Stimulated activated CD8-positive, alpha-beta memory T cell treated with anti-CD3 and anti-CD28 coated beads, Interleukin-4, amount 100 ng/mL, for 4 hours (primary cell): ENCODE results near the gene C1QTNF5.
A peak's percentile ranks its signal among the peaks of the same experiment; 100 is the strongest.

Source experiments
- DNase-seq, 2 donors: peaks; one replicate each; pipeline ENCODE4 v3.0.0-alpha.2; 2020; ENCODE audit warnings: low read depth in 2 of 2, low spot score in 1 of 2

The C1QTNF5 gene

DNA sequence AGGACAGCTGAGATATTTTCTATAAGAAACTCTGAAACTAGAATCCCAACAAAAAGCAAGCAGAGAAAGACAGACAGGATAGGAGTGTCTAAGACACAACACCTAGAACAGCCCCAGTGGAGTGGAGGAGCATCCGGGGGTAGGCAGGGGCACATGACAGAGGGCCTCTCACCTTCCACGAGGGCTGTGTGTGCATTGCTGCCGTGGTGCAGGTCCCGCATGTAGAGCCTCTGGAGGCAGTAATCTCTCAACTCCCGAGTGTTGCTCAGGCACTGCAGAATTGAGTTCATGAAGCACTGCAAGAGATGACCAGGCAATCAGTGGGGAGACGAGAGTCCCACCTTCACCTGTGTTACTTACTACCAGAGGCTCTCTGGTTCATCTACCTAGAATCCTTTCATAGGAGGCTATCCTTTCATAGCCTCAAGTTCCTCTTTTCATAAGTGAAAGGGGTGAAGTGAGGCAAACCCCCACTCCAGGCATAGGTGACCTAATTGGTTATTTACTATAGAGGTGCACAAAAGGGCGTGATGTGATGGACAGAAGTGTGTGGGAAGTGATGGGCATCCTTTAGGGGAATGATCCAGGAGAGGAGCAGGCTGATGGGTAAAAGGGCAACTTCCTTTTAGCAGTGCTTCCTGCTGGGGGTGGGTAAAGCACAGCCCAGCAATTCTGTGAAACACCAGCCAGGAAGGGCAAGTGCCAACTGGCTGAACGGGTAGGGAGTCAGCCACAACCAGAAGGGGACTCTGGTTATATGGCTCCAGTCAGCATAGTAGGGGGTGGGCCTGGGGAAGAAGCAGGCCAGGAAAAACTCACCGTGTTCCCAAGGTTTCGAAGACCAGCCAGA, 18.9 kb upstream of the C1QTNF5 start:
- no peak for DNase-seq

DNA sequence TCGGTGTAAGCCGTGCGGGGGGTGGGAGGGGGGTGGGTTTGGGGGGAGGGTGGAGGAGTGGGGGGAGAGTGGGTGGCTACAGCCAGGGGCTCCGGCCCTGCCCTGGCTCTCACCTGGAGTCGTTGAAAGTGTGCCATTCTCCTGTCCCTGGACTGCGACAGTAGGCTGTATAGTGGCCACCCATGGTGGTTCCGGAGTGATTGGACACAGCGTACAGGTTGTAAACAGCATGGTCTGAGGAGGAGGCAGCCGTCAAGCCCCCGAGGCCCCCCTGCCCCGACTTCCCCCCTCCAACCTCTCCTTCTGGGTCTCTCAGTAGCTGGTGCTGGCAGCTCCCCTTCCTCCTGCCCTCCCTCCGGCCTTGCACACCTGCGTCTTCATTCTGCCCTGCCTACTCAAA, 16.4 kb upstream of the C1QTNF5 start:
- DNase-seq: no peak

DNA sequence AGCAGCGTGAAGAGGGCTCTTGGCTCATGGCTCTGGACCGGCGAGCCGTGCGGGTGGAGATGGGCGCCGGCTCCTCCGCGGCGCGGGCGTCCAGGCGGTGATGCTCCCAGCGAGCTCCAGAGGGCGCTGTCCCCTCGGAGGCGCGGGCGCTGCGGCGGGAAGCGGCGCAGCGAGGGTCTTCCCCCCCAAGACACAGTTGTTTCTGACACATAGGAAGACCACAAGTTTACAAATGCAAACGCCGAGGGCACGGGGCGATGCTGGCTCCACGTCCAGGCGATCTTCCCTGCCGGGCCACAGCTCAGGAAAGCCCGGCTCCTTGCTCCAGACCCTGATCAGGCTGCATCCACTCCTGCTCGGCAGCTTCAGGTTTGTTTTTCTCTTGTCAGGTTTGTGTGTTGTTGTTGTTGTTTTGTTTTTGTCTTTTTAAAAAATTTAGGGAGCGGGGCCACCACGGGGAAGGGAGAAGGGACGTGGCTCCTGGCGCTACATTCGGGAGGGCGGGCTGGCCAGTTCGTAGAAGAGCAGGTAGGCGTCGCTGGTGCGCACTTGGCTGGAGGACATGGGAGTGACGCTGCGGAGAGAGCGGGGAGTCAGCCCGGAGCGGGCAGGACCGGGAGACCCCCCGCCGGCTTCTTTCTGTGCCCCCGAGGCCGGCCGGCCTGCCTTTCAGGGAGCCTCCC, 15.8 kb upstream of the C1QTNF5 start:
- peak; percentile 33 to 44 for DNase-seq

DNA sequence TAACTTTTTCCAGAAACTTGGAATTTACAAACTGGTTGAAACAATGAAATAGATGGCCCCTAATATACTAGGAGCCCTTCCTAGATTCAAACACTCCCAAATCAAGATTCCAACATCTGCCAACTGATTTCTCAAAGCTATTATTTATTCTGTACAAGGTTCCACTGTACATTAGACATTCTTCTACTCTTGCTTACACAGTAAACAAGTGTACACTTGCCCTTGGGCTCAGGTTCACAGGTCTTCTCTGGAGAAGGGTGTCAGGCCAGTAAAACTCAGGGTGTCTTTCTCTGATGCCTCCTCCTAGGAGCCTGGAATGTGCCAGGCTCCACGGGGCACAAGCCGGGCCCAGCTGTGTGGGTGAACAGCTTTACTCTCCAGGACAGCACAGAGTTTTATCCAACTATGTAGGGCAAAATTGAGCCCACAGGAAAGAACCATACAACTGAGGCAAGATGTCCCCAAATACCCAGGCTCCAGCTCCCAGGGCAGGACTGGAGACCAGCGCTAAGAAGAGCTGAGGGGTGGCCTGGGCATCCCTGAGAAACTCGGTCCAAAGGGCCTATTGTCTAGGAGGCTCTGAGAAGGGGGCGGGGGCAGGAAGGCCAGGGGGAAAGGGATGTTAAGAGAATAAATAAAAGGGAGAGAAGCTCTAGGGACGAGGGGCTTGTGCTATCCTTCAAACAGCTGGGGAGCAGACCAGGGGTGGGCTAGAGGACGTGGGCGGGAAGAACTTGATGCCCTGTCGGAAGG, 14.6 kb upstream of the C1QTNF5 start:
- DNase-seq: no peak

DNA sequence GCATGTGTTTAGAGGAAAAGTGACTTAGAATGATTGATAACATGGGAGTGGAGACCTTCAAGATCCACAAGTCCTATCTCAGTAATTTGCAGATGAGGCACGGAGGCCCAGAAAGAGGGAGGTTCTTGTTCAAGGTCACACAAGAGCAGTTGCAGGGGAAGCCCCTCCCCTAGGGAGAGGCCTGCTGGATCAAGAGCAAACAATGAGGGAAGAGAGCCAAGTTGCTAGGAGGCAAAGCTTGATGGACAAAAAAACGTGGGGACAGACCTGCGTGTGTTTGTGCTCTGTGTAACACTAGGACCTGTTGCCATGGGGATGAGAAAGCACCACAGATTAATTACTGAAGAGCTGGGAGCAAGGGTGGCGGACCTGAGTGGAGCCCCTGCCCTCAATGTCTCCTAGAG, 12.2 kb upstream of the C1QTNF5 start:
- DNase-seq: no peak

DNA sequence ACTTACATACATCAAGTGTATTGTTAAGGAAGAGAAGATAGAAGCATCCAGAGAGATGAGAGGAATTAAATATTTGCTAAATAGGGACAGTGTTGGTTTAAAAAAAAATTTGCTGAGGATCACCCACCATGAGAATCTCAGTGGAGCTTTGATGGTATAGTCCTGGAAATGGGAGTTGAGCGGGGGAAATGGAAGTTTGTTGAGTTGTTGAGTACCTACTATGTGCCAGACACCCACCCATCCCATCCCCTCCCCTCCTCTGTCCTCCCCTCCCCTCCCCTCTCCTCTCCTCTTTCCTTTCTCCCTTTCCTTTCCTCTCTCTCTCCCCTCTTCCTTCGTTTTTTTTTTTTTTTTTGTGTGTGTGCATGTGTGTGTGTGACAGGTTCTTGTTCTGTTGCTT, 10.5 kb upstream of the C1QTNF5 start:
- no peak for DNase-seq

DNA sequence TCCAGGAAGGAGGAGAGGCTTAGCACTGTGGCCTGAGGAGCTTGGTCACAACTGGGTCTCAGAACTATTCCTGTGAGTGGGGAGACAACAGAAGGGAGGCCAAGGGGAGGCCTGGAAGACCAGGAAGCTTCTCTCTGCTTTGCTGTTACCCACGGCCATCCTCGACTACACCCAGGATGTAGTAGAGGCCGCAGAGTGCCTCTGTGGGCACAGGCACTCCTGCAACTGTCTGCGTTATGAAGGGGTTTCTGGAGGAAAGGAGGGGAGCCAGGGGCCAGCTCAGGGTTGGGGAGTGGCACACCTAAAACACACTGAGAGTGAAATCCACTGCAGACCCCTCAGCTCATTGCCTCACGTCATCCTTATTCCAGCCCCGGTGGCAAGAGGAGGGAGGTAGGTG, 9.6 kb upstream of the C1QTNF5 start:
- no peak for DNase-seq

DNA sequence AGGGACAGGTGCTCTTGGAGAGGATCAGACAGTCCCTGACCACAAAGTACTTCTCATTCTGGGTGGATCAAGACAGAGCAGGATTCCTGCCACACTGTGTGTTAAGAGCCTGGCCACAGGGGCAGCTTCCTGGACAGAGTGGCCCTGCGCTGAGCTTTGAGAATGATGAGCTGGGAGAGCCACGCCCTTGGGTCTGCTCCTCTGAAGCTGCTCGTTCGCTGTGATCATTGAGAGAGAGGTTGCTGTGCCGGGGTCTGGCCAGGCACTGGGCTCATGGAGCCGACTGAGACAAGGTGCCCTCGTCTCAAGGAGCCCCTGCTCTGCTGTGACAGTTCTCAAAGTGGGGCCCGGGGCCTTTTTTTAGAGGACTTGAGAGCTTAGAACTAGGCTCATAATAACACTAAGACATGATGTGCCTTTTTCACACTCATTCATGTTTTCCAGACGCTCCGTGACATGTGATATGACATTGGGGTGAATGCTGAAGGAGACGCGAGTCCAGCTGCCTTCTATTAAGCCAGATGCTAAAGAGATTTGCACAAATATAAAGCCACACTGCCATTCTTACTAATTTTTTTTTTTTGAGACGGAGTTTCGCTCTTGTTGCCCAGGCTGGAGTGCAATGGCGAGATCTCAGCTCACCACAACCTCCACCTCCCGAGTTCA, 7.4 kb upstream of the C1QTNF5 start:
- DNase-seq: no peak

DNA sequence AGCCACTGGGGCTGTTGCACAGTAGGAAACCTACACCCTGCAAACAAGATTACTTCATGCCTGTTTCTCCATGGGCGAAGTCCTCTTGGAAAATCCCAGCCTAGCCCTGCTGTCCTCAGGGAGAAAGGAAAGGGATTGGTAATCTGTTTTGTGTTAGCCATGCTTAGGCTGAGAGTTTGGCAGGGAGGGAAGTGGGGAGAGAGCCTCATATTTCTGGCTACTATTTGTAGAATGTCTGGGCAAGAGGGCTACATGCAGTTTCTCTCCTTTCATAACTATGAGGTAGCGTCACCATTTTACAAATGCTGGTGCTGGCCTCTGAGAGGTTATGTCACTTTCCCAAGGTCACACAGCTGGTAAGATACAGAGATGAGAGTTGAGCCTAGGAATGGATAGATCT, 6.6 kb upstream of the C1QTNF5 start:
- DNase-seq: no peak

DNA sequence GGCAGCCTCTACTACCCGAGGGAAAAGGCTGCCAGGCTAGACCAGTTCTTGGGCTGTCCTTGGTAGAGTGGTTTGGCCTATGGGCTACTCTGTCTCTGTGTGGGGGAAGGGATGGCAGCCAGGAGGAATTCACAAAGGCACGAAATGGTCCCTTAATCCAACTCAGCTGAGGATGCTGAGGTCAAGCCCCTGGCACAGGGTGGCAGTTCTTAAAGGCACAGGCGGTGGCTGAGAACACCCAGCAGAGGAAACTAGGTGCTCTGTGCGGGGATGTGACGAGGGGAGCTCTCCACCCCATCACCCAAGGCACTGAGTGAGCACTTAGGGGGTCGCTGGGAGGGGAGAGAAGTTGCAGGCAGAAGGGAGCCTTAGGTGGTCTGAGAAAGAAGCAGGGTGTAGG, 5.9 kb upstream of the C1QTNF5 start, which contains the start of gene MFRP:
Gene MFRP (minus strand): TSS at position 101 of the 400 bp plus-strand sequence. CDS start 192 bp downstream, outside the sequence.
- no peak for DNase-seq

DNA sequence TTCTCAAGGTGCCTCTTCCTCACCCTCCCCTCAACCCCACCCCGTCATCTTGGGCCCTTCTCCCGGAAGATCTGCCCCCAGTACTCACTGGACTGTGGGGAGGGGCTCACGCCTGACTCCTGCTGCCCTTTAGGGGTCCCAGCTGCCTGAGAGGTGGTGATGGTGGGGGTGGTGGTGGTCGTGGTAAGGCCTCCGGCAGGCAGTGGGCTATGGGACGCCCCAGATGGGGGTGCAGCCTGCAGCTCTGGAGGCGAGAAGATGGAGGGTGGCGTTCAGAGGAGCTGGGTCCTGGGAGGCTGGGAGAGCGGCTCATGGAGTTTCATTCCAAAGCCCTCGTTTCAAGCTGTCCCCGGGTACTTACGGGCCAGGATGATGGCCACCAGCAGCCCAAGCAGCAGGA, 5.0 kb upstream of the C1QTNF5 start:
- DNase-seq: no peak

DNA sequence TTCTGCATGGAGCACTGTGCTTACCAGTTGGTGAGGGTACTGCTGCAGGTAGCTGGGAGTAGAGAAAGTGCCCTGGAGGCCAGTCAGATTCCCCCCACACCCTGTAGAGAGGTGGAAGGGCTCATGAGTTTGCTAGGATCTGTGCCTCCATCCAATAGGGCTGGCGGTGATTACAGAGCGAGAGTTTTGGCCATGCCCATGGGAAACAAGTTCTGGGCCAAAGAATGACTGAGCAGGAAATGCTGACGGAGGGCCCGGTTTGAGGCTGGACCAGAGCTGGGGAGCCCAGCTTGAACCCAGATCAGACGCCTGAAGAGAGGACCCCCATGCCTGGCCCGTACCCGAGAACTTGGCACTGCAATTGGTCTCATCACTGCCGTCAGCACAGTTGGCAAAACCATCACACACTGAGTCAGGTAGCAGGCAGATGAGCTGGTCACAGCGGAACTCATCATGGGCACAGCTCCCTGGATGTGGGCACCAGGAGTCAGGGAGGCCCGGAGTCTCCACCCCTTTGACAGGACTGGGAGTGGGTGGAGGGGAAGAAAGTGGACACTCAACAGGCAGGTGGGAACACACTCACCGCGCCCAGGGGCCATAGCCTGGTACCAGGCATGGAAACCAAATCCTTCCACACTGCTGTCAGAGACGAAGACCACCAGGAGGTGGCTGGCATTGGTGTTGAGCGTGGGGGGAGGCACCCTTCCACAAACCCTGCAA, 3.8 kb upstream of the C1QTNF5 start:
- DNase-seq: no peak

DNA sequence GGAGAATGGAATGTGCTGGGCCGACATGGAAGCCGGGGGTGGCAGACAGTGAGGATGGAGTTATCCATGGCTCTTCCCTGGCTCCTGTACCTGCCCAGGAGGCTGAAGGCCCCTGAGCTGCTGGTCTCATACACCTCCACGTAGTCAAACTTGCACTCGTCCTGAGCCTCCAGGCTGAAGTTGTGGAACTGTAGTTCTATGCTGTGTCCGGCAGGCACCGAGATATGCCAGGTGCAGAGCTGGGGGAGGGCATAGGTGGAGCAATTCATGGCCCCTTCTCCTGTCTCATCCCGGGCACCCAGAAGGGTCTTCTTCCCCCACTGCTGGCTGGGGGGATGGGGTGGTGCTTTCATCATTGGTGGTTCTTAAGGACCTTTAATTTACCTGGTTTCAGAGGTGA, 3.0 kb upstream of the C1QTNF5 start:
- no peak for DNase-seq

DNA sequence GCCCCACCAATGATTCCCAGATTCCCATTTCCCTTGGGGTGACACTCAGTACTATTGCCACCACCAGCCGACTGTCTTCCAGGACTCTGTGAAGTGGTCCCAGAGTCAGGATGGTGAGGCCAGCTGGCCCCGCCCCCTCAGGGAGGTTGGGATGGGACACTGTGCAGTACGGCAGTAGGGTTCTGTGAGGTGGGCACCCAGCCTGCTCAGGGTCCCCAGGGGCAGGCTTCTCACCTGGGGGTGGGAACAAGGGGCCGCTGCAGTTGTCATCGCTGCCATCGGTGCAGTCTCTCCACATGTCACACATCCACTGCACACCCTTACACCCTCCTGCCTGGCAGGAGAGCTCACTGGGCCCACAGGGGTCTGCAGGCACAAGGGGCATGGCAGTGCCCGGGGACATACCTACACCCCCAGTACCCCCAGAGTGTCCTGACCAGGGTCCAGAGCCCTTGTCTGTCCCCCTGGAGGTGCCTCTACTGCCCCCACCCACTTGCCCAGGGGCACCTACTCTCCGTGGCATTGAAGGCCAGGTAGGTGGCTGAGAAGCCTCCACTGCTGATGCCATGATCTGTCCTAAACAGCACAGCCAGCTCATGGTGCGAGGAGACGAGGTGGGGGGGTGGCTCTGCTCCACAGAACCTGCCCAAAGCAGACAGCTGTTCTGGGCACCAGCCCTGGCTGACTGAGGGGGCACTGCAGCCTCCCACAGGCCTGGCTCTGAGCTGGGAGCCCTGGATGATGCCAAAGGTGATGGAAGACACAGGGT, 1.9 kb upstream of the C1QTNF5 start:
- DNase-seq: no peak

DNA sequence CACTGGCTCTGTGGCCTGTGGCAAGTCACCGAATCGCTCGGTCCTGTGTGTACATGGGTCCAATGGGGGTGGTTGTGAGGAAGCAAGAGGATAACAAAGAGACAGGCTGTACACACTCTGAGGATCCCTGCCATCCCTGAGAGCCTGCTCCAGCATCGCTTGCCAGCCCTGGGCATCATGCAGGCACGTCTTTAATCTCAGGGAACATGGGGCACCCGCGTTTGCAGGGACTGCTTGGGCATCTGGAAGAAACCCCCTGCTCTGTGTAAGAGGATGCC, 1.3 kb upstream of the C1QTNF5 start:
- no peak for DNase-seq

DNA sequence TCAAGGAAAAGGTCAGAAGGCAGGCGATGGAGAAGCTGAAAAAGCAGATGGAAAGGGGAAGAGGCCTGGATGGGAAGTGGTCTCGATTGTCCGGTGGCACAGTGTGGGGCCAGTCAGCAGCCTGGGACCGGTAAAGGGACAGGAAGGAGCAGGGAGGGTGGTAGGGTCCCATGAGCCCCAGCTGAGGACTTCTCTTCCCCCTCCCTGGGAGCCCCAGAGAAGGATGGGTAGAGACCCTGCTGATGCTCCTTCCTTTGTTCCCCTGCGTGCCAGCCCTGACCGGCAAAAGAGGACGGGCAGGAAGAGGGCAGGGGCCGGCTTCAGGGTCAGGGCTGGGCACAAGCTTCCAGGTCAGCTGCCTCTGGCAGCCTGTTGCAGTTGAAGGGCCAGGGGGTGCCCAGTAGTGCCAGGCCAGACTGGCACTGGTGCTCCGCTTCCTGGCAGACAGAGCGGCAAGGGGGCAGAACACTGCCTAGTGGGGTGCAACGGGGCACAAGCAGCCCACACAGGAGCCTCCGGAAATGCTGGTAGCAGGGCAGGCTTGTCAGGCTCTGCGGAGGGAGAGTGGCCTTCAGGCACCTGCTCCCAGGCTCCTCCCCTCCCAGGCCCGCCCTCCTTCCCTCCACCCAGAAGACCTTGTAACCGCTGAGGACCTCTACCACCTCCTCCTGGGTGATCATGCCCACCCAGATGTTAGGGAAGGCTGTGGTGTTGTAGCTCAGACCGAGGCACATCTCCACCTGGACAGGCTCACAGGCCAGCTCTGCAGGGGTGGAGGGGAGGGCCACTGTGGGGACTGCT, 739 bp upstream of the C1QTNF5 start:
- no peak for DNase-seq

DNA sequence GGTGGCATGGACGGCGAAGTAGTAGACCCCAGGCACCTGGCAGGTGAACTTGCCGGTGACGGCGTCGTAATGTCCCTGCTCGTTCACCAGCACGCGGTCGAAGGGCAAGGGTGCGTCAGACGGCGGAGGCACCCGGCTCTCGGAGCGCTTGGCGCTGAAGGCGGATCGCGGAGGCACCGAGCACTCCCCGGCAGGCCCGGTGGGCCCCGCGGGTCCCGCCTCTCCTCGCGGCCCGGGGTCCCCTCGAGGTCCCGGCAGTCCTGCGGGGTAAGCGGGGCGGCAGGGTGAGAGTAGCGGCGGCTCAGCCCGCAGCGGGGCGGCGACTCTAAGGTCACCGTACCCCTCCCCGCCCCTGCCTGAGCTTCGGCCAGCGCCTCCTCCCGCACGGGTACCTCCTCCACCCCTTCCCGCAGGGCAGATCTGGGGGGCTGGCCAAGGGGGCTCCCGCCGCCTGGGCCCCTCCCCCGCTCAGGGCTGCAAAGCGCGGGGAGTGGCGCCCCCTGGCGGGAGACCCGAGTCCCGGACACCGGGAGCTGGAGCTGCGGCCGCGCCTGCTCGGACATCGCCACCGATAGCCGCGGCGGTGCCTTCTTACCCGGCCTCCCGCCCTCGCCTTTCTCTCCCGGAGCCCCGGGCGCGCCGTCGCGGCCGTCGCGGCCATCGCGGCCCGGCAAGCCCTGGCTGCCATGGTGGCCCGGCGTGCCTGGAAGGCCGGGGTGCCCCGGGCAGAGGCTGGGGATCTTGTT, 921 bp downstream of the C1QTNF5 start:
- DNase-seq: no peak

DNA sequence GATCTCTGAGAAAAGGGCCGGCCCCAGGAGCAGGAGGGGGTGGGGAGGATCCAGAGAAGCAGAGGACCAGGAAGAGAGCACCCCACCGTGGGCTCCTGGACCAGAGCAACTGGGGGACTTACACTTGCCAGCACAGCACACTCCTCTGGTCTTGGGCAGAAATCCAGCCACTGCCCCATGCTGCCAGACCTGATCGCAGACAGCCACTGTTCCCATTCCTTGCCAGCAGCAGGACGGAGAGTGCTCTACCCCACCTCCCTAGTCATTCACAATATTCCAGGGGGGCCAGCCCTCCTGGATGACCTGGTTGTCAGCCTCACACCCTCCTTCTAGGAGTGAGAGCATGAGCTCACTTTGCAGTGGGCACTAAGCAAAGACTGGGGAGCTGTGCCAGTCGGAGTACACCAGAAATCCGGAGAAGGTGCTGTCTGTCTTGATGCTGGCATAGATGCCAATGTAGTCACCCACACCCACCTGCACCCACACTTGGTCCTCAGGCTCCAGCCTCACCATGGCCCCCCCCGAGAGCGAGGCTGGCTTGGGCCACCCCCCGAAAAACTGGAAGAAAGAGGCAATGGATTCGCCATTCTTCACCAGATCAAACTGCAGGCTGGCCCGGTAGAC, 1.6 kb downstream of the C1QTNF5 start:
- no peak for DNase-seq
